NCI-H1694 (cell line): ENCODE results near the gene TRRAP.

Experiments
- DNase-seq: peaks from one replicate; lab custom pipeline; 2025; lab: John Stamatoyannopoulos, UW

TRRAP gene

DNA sequence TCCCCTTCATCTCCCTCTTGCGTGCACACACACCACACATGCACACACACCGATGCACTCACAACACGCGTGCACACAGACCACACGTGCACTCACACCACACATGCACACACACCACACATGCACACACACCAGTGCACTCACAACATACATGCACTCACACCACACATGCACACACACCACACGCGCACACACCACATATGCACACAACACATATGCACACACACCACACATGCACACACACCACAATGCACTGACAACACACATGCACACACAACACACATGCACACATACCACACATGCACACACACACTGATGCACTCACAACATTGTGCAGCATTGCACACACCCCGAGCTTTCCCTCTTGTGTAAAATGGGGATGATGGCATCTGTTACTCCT, 68.1 kb downstream of the TRRAP start:
- no peak for DNase-seq

DNA sequence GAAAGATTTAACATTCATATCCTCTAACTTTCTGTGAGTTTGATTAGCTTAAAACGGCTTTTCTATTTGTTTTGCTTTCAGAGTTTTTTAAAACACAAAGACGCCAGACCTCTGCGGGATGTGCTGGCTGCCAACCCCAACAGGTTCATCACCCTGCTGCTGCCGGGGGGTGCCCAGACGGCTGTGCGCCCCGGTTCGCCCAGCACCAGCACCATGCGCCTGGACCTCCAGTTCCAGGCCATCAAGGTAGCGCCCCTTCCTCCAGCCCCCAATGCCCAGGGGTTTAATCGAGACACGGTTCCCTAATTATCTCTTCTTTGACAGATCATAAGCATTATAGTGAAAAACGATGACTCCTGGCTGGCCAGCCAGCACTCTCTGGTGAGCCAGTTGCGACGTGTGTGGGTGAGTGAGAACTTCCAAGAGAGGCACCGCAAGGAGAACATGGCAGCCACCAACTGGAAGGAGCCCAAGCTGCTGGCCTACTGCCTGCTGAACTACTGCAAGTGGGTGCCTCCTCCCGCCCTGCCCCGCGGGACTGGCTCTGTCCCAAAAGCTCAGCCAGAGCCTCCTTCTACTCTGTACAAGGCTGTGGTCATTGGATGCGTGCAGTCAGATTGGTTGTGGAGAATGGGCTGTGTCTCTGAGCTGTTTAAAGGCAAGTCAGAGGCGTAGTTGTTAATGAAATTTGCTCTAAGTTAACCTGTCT, 71.2 kb downstream of the TRRAP start:
- no peak for DNase-seq

GRCh38 chr7:98955992-98956391, 77.7 kb downstream of the TRRAP start:
- DNase-seq, result no peak

DNA sequence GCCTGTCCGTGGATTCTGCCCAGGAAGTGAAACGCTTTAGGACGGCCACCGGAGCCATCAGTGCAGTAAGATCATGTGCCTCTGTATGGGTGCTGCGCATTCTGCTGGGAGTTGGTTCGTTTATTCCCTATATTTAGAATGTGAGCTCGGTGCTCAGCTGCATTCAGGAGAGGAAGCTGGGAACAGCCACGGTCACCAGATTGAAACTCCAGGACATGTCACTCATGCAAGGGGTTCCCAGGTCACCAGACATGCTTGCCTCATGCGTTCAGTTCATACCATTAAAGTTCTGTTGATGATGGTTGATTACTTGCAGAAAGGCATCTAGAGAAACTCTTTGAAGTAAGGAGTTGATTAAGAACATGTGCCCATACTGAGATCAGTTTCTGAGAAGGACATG, 78.1 kb downstream of the TRRAP start:
- DNase-seq, result no peak

DNA sequence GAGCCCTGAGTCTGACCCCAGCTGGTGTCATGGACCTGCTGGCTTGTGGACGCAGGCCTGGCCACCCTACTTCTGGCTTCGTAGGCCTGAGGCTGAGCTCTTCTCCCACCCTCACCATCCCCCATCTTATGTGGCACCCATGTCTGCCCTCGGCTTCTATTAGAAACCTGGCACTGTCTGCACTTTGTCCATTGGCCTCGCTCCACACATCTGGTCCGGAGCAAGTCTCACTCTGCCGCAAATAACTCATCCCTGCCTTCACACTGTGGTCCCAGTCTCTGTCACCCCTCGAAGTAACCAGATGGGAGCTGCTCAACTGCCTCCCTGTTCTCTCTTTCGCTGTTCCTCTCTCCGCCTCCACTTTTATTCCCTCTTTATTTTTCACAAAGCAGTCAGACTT, 78.6 kb downstream of the TRRAP start:
- no peak for DNase-seq

GRCh38 chr7:98957766-98958165, 79.4 kb downstream of the TRRAP start:
- DNase-seq, result no peak

DNA sequence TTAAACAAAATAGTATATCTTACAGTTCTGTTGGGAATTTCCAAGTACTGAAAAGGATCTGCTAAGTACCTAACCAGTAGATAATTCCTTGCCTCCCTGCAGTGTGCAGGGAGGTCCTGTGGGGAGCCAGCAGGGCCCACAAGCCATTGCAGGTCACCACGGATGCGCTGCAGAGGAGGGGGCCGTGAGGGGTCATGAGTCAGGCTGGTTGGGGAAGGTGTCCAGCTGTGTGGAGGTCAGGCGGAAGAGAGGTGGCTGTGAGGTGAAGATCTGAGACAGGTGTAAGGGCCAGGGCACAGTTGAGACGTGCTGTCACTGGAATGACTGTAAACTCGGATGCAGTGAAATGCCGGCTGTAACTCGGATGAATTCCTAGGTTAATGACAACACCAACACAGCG, 80.6 kb downstream of the TRRAP start:
- DNase-seq, result no peak

DNA sequence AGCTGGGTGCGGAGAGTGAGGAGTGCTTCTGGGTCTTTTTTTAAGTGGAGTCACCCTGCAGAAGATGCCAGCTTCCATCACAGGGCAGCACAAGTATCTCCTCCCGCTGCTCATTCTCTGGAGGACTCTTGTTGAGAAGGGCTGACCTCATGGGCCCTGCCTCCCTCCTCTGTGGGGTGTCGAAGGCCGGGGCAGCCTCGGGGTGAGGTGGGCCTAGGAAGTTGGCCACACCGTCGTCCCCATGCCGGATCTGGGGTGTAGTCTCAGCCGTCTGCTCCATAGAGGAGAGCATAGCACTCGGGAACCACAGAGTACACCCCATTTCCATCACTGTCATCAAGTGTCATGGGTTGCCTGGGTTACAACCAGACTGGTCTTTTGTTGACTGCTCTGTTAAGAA, 85.0 kb downstream of the TRRAP start:
- DNase-seq, result no peak

- no peak for DNase-seq
These were observed 86.3 kb downstream of the TRRAP start for GRCh38 chr7:98964596-98964995.

- DNase-seq, result no peak
These were observed 90.3 kb downstream of the TRRAP start for GRCh38 chr7:98968621-98969020.

DNA sequence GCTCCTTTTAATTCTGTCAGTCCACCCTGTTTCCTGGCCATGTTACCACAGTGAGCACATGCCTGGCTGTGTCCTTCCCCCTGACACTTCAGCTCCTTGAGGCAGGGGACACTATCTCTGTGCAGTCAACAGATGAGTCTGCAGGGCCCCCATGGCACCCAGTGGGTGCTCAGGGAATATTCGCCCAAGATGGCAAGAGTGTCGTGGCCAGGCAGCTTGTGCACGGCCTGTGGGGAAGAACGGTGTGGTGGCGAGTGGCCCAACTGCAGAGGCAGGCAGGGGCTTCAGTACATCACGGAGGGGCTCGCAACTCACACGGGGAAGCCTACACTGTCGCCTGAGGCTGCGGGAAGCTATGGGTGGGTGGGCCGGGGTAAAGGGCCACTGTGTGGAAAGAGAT, 91.1 kb downstream of the TRRAP start:
- DNase-seq, result no peak

DNA sequence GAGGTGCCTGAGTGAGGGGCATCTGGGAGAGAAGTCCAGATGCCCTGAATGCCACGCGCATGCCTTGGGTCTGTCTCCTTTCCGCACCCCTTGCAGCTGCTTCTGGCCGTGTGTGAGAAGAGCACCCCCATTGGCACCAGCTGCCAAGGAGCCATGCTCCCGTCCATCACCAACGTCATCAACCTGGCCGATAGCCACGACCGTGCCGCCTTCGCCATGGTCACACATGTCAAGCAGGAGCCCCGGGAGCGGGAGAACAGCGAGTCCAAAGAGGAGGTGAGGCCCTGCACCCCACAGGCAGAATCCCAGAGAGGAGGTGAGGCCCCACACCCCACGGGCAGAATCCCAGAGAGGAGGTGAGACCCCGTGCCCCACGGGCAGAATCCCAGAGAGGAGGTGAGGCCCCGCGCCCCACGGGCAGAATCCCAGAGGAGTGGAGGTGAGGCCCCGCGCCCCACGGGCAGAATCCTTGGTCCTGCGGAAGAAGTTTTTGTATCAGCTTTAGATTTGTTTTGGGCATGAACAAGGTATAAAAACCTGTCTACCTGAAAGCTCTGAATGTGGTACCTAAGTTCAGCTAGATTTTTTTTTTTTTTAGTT, 91.8 kb downstream of the TRRAP start:
- DNase-seq, result no peak

- no peak for DNase-seq
These were observed 92.5 kb downstream of the TRRAP start for GRCh38 chr7:98970805-98971204.

DNA sequence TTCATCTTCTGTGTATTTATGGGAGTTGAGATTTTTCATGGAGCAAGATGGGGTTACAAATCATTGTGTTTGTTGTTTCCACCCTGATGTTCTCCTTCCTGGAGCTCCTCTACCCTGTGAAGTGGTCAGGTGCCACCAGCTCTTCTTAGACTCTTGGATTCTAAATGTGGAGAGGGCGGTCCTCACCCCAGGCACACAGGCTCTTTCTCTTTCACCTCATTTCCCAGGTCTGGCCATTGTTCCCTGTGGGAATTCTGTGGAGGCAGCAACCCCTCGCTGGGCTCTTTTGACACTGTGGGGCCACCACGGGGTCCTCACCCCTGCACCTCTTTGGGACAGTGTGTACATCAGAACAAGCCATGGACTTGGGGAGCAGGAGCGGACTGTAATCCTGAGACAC, 95.9 kb downstream of the TRRAP start:
- no peak for DNase-seq

DNA sequence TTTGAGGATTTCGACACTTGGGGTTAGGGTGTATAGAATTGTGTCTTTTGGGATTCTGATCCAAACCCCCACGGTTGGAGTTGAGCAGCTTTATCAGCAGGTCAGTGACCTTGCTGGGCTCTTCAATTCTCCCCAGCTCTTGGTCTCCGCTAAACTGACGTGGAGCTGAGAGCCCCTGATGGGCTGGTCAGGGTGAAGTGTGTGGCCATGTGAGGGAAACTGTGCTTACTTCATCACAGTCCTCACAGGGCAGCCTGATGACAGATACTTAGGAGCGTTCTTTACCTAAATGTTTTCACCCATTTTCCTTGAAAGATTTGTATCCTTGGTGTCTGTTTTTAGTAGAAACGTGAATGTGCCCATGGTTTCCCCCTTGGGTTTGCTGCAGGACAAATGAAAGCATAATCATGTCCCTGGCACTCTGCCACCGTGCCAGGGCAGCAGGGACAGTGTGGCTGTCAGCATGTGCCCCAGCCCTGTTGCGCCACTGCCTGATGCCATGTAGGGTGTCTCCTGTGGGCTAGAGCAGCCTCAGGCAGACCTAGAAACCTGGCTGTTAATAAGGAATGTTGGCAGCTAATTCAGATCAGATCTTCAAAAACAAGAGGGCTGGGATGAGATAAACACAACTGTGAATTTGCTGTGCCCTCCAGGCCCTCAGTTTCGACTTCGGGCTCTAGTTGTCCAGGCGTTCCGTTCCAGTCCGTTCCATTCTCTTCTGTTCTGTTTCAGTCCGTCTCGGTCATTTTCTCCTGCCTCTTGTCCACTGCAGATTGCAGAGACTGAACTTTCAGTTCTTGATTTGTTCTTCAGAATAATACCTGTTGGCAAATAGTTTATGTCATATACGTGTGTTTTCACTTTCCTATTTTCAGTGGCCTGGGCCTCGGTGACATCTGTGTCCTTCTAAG, 96.8 kb downstream of the TRRAP start:
- DNase-seq, result no peak

- DNase-seq, result no peak
These were observed 98.3 kb downstream of the TRRAP start for GRCh38 chr7:98976396-98977185.

DNA sequence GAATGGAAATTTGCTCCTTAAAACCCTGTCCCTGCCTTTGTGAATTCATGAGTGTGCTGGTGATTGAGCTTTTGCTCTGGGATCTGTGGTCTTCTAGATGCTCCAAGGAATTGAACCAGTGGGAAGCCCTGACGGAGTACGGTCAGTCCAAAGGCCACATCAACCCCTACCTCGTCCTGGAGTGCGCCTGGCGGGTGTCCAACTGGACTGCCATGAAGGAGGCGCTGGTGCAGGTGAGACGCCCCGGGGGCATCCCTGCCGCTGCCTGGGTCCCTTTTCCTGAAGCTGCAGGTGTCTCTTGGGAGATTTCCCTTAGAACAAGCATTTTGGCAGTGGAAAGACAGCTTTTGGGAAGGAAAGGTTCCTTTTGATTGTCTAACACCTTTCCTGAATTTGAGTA, 100.3 kb downstream of the TRRAP start:
- no peak for DNase-seq

- no peak for DNase-seq
These were observed 103.4 kb downstream of the TRRAP start for GRCh38 chr7:98981701-98982100.

- DNase-seq, result no peak
These were observed 104.4 kb downstream of the TRRAP start for GRCh38 chr7:98982686-98983085.

DNA sequence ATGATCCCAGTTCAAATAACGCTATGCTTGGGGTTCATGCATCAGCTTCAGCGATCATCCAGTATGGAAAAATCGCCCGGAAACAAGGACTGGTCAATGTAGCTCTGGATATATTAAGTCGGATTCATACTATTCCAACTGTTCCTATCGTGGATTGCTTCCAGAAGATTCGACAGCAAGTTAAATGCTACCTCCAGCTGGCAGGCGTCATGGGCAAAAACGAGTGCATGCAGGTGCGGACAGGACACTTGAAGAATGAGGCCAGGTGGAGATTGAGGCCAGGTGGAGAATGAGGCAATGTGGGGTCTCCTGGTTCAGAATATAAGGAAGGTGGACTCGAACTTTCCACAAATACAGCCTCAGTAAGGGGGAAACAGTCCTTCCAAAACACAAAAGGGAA, 105.8 kb downstream of the TRRAP start:
- no peak for DNase-seq

- DNase-seq, result no peak
These were observed 107.1 kb downstream of the TRRAP start for GRCh38 chr7:98985406-98985805.

DNA sequence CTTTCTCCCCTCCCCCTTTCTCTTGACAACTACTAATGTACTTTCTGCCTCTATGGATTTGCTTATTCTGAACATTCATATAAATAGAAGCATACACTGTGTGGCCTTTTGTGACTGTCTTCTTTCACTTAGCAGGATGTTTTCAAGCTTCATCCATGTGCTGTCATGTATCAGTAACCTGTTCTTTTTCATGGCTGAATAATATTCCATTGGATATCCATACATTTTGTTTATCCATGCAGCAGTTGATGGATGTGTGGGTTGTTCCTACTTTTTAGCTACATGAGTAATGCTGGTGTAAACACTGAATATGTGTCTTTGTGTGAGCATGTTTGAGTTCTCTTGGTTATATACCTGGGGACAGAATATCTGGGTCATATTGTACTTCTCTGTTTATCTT, 107.6 kb downstream of the TRRAP start:
- no peak for DNase-seq
